ENCODE results near the gene TRABD2B. TPM values are rescaled to one million over a fixed set of nuclear protein-coding genes. Genes with fewer than 3 reads are reported as not detected.

The TRABD2B gene
- total and polyA plus RNA-seq, 2 of the 13 experiments (the other 11 are each of a cell fraction or from before 2014, with no cell fraction given): 0.04 TPM; not detected in 1

GRCh38 chr1:47840393-47841190 lies 156.6 kb downstream of the TRABD2B start (continued):
- TF ChIP-seq ZNF124 (CRISPR knock-in tag; IDR thresholded peaks at IDR 0.05) (no peak), ZNF879 (CRISPR knock-in tag; IDR thresholded peaks at IDR 0.05) (no peak), RARG (CRISPR knock-in tag; IDR thresholded peaks at IDR 0.05; ENCODE audit: low read depth) (no peak), ZNF382 (CRISPR knock-in tag; IDR thresholded peaks at IDR 0.05; ENCODE audit: borderline replicate concordance) (no peak), CREM (IDR thresholded peaks at IDR 0.05) (no peak), CREM (CRISPR knock-in tag; IDR thresholded peaks at IDR 0.05) (no peak), GATAD2A (CRISPR knock-in tag; IDR thresholded peaks at IDR 0.05) (peak; percentile 91), USF2 (IDR thresholded peaks at IDR 0.05; ENCODE audit: low read depth, low read length) (no peak), USF2 (CRISPR knock-in tag; IDR thresholded peaks at IDR 0.05; ENCODE audit: borderline replicate concordance) (peak; percentile 59; the same call in 1 of the 2 replicates), ZKSCAN8 (CRISPR knock-in tag; IDR thresholded peaks at IDR 0.05; ENCODE audit: borderline replicate concordance) (0 out of 2 replicates have a peak, but pooled peaks have one; percentile 45), SRSF4 (IDR thresholded peaks at IDR 0.05; ENCODE audit: low read depth, low read length, poor library complexity, severe bottlenecking) (no peak), MXD3 (CRISPR knock-in tag; IDR thresholded peaks at IDR 0.05) (peak; percentile 43; the same call in 1 of the 2 replicates), THAP11 (CRISPR knock-in tag; IDR thresholded peaks at IDR 0.05) (peak; percentile 35; the same call in 1 of the 2 replicates), ZNF20 (CRISPR knock-in tag; IDR thresholded peaks at IDR 0.05) (no peak), ONECUT2 (CRISPR knock-in tag; IDR thresholded peaks at IDR 0.05) (no peak), ATAD3A (CRISPR knock-in tag; IDR thresholded peaks at IDR 0.05) (no peak), ESRRA (CRISPR knock-in tag; IDR thresholded peaks at IDR 0.05; ENCODE audit: low read depth) (peak; percentile 99), TERF1 (CRISPR knock-in tag; IDR thresholded peaks at IDR 0.05) (no peak), SMAD9 (CRISPR knock-in tag; IDR thresholded peaks at IDR 0.05) (no peak), FOXK2 (IDR thresholded peaks at IDR 0.05) (no peak), SPEN (CRISPR knock-in tag; IDR thresholded peaks at IDR 0.05; ENCODE audit: low read depth) (no peak), ZNF75D (CRISPR knock-in tag; IDR thresholded peaks at IDR 0.05; ENCODE audit: borderline replicate concordance) (no peak), SIX1 (CRISPR knock-in tag; IDR thresholded peaks at IDR 0.05; ENCODE audit: borderline replicate concordance) (no peak), RBM39 (IDR thresholded peaks at IDR 0.05; ENCODE audit: low read depth, low read length, poor library complexity, severe bottlenecking) (no peak), ZNF136 (CRISPR knock-in tag; IDR thresholded peaks at IDR 0.05; ENCODE audit: low read depth) (no peak), ZNF34 (CRISPR knock-in tag; IDR thresholded peaks at IDR 0.05; ENCODE audit: borderline replicate concordance) (no peak), ZFP36 (IDR thresholded peaks at IDR 0.05; ENCODE audit: borderline replicate concordance, low read depth, low read length, partially characterized antibody) (no peak)
